T-helper 1 cell treated with Interleukin-12 subunit alpha and Interleukin-12 subunit beta and Interleukin-4 antibody, amounts not matched to agents 30 ng/mL and 1 ng/mL, for 36 hours (primary cell): Measurements from ENCODE around the gene KDM4E. TPM values are rescaled to one million over a fixed set of nuclear protein-coding genes. Genes with fewer than 3 reads are reported as not detected.
"Not testable (repeated sequence)": the region's sequence is repeated elsewhere in the genome, so short reads cannot be mapped to it uniquely, and the experiment has no call there.

Source experiments
- intact Hi-C: fragments of 100-400 bp; cut with micrococcal nuclease; formaldehyde crosslinking; loops from one replicate; pipeline ENCODE4 v1.15.1; 2024
- total RNA-seq: library from RNA; stranded (reverse); gene quantifications from 2 replicates; pipeline ENCODE4 v1.2.3, GENCODE V29; 2022

Gene KDM4E
- not detected in 2 replicates for total RNA-seq

- intact Hi-C loops = no loop called here
These were observed at the start of gene KDM4E for GRCh38 chr11:95024958-95025357. Gene KDM4E, plus strand, starts transcription at chr11:95025258. Its CDS starts 300 bp downstream, at chr11:95025558.

GRCh38 chr11:94975599-94975998, 49.5 kb upstream of the KDM4E start:
- intact Hi-C loops = loop anchor here (10.0 kb wide), 1 partner anchor 1039 kb away; no protein-coding TSS in a partner anchor

- intact Hi-C loops = no loop called here
These were observed 37.7 kb upstream of the KDM4E start for GRCh38 chr11:94987378-94987777.

GRCh38 chr11:94988748-94989147, 36.3 kb upstream of the KDM4E start:
- intact Hi-C loops = no loop called here

GRCh38 chr11:94993400-94993943, 31.6 kb upstream of the KDM4E start:
- intact Hi-C loops = no loop called here

GRCh38 chr11:94997437-94997836, 27.6 kb upstream of the KDM4E start:
- intact Hi-C loops = no loop called here

- intact Hi-C loops = no loop called here
These were observed 26.8 kb upstream of the KDM4E start for GRCh38 chr11:94998285-94998684.

GRCh38 chr11:95003716-95004115, 21.3 kb upstream of the KDM4E start:
- intact Hi-C loops = no loop called here

GRCh38 chr11:95005642-95006041, 19.4 kb upstream of the KDM4E start:
- intact Hi-C loops = no loop called here

- intact Hi-C loops = no loop called here
These were observed 13.7 kb upstream of the KDM4E start for GRCh38 chr11:95011376-95011775.

- intact Hi-C loops = no loop called here
These were observed 10.8 kb upstream of the KDM4E start for GRCh38 chr11:95014184-95014821.

- intact Hi-C loops = no loop called here
These were observed 8.9 kb upstream of the KDM4E start for GRCh38 chr11:95016139-95016538.

- intact Hi-C loops = not testable (repeated sequence)
These were observed 3.6 kb upstream of the KDM4E start for GRCh38 chr11:95021468-95021867.

GRCh38 chr11:95025594-95025993, 536 bp downstream of the KDM4E start:
- intact Hi-C loops = not testable (repeated sequence)

- intact Hi-C loops = no loop called here
These were observed 3.3 kb downstream of the KDM4E start for GRCh38 chr11:95028357-95028756.

GRCh38 chr11:95033051-95033450, 8.0 kb downstream of the KDM4E start:
- intact Hi-C loops = no loop called here

- intact Hi-C loops = no loop called here
These were observed 10.3 kb downstream of the KDM4E start for GRCh38 chr11:95035316-95035715.

GRCh38 chr11:95037356-95038035, 12.4 kb downstream of the KDM4E start:
- intact Hi-C loops = not testable (repeated sequence)

- intact Hi-C loops = no loop called here
These were observed 17.2 kb downstream of the KDM4E start for GRCh38 chr11:95042239-95042638.

GRCh38 chr11:95042906-95043305, 17.8 kb downstream of the KDM4E start:
- intact Hi-C loops = no loop called here

- intact Hi-C loops = no loop called here
These were observed 19.0 kb downstream of the KDM4E start for GRCh38 chr11:95044010-95044409.

- intact Hi-C loops = no loop called here
These were observed 20.8 kb downstream of the KDM4E start for GRCh38 chr11:95045812-95046211.

GRCh38 chr11:95049122-95049521, 24.1 kb downstream of the KDM4E start, which contains the start of gene KDM4F:
Gene KDM4F, plus strand, starts transcription at chr11:95049422.
- intact Hi-C loops = not testable (repeated sequence)
